ENCODE data around the gene SERINC1. TPM values are rescaled to one million over a fixed set of nuclear protein-coding genes. Genes with fewer than 3 reads are reported as not detected.
A peak's percentile ranks its signal among the peaks of the same experiment; 100 is the strongest.

Gene SERINC1
- total and polyA plus RNA-seq, 9 of the 15 experiments (the other 6 are each of a cell fraction or from before 2014, with no cell fraction given) = 28.8 to 64.6 (median 39.7) TPM

DNA sequence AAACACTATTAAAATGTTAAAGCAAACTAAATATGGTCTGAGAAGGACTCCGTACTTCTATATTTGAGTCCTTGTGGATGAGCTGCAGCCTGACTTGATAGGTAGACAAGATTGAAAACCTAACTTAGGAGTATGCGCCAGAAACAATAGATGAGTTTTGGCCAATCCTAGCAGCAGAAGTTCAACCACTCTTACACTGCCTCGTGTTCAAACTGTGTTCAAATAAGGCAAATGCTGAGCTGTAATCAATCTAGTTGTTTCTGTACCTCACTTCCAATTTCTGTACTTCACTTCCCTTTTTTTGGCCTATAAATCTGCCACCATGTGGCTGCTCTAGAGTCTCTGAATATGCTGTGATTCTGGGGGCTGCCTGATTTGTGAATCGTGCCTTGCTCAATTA lies 13.2 kb upstream of the SERINC1 start (continued):
- TF ChIP-seq SP2 (IDR thresholded peaks at IDR 0.05; ENCODE audit: extremely low read depth, low read depth, low read length, poor library complexity, severe bottlenecking) (no peak), SMARCA4 (IDR thresholded peaks at IDR 0.05) (peak; percentile 64), SMAD4 (CRISPR knock-in tag; conservative IDR thresholded peaks at IDR 0.05) (0 out of 2 replicates have a peak, but pooled peaks have one; percentile 25), NFRKB (IDR thresholded peaks at IDR 0.05; ENCODE audit: low read depth) (no peak), MYNN (IDR thresholded peaks at IDR 0.05) (no peak), MYNN (CRISPR knock-in tag; IDR thresholded peaks at IDR 0.05) (no peak), RNF2 (IDR thresholded peaks at IDR 0.05) (0 out of 2 replicates have a peak, but pooled peaks have one; percentile 25), POLR3A (IDR thresholded peaks at IDR 0.05; ENCODE audit: borderline replicate concordance, extremely low read depth, insufficient read depth, insufficient read length) (no peak), MYC (IDR thresholded peaks at IDR 0.05; ENCODE audit: low read depth, low read length) (peak; percentile 53), MYC (CRISPR knock-in tag; IDR thresholded peaks at IDR 0.05; ENCODE audit: borderline replicate concordance, low read depth) (no peak), CBX8 (IDR thresholded peaks at IDR 0.05; ENCODE audit: borderline replicate concordance, extremely low read depth, low read depth, low read length, poor library complexity, severe bottlenecking) (no peak), ZZZ3 (IDR thresholded peaks at IDR 0.05) (no peak), ELF2 (CRISPR knock-in tag; IDR thresholded peaks at IDR 0.05) (no peak), IFI16 (CRISPR knock-in tag; IDR thresholded peaks at IDR 0.05) (no peak), RCOR1 (IDR thresholded peaks at IDR 0.05; ENCODE audit: borderline replicate concordance in 1 of 2, low read depth in 2 of 2, low read length in 2 of 2) (peak; percentile 92 to 96), SMARCC2 (IDR thresholded peaks at IDR 0.05; ENCODE audit: low read depth) (no peak; the same call in 1 of the 2 replicates), ZNF121 (CRISPR knock-in tag; conservative IDR thresholded peaks at IDR 0.05) (no peak), JUND (IDR thresholded peaks at IDR 0.05; ENCODE audit: borderline replicate concordance, low read depth, low read length) (no peak), JUND (tag; IDR thresholded peaks at IDR 0.05; ENCODE audit: borderline replicate concordance, low read depth, low read length) (0 out of 3 replicates have a peak, but pooled peaks have one; percentile 20), PHTF2 (CRISPR knock-in tag; IDR thresholded peaks at IDR 0.05) (no peak), HDAC2 (IDR thresholded peaks at IDR 0.05) (peak; percentile 95), FOXM1 (IDR thresholded peaks at IDR 0.05; ENCODE audit: low read depth) (peak; percentile 92), FOXM1 (CRISPR knock-in tag; IDR thresholded peaks at IDR 0.05; ENCODE audit: low read depth) (no peak)
- TF ChIP-seq, protein P1, sequence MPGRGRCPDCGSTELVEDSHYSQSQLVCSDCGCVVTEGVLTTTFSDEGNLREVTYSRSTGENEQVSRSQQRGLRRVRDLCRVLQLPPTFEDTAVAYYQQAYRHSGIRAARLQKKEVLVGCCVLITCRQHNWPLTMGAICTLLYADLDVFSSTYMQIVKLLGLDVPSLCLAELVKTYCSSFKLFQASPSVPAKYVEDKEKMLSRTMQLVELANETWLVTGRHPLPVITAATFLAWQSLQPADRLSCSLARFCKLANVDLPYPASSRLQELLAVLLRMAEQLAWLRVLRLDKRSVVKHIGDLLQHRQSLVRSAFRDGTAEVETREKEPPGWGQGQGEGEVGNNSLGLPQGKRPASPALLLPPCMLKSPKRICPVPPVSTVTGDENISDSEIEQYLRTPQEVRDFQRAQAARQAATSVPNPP (IDR thresholded peaks at IDR 0.05; ENCODE audit: borderline replicate concordance, insufficient read depth, insufficient read length) = no peak
- TF ChIP-seq, protein P2, sequence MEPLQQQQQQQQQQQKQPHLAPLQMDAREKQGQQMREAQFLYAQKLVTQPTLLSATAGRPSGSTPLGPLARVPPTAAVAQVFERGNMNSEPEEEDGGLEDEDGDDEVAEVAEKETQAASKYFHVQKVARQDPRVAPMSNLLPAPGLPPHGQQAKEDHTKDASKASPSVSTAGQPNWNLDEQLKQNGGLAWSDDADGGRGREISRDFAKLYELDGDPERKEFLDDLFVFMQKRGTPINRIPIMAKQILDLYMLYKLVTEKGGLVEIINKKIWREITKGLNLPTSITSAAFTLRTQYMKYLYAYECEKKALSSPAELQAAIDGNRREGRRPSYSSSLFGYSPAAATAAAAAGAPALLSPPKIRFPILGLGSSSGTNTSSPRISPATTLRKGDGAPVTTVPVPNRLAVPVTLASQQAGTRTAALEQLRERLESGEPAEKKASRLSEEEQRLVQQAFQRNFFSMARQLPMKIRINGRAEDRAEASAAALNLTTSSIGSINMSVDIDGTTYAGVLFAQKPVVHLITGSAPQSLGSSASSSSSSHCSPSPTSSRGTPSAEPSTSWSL (CRISPR knock-in tag; IDR thresholded peaks at IDR 0.05; ENCODE audit: borderline replicate concordance) = no peak
- TF ChIP-seq, protein P3, sequence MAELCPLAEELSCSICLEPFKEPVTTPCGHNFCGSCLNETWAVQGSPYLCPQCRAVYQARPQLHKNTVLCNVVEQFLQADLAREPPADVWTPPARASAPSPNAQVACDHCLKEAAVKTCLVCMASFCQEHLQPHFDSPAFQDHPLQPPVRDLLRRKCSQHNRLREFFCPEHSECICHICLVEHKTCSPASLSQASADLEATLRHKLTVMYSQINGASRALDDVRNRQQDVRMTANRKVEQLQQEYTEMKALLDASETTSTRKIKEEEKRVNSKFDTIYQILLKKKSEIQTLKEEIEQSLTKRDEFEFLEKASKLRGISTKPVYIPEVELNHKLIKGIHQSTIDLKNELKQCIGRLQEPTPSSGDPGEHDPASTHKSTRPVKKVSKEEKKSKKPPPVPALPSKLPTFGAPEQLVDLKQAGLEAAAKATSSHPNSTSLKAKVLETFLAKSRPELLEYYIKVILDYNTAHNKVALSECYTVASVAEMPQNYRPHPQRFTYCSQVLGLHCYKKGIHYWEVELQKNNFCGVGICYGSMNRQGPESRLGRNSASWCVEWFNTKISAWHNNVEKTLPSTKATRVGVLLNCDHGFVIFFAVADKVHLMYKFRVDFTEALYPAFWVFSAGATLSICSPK (IDR thresholded peaks at IDR 0.05; ENCODE audit: borderline replicate concordance) = no peak
